Effector memory CD4-positive, alpha-beta T cell (primary cell): ENCODE data around the gene OR9A2.

ENCODE experiments used
- DNase-seq, 3 donors: peaks; one replicate each; pipeline ENCODE4 v3.0.0-alpha.2; 2020
- H3K27ac ChIP-seq: 2 replicates; pipeline ENCODE4 v1.7.0; 2013; ENCODE audit warnings: mild to moderate bottlenecking, low read length, moderate library complexity; ENCODE audit not compliant: insufficient read depth, poor library complexity, severe bottlenecking
- H3K27me3 ChIP-seq: replicated peaks from 2 replicates; pipeline ENCODE4 v1.7.0; 2013; ENCODE audit warnings: mild to moderate bottlenecking, low read length; ENCODE audit not compliant: insufficient read depth, control insufficient read depth, poor library complexity, severe bottlenecking
- H3K36me3 ChIP-seq: 2 replicates; pipeline ENCODE4 v1.7.0; 2013; ENCODE audit warnings: mild to moderate bottlenecking, low read length, moderate library complexity; ENCODE audit not compliant: control insufficient read depth, insufficient read depth
- H3K4me1 ChIP-seq: 2 replicates; pipeline ENCODE4 v1.7.0; 2013; ENCODE audit warnings: low read length, mild to moderate bottlenecking; ENCODE audit not compliant: control insufficient read depth, insufficient read depth, poor library complexity, severe bottlenecking
- H3K4me3 ChIP-seq: 2 replicates; pipeline ENCODE4 v1.7.0; 2013; ENCODE audit warnings: low read length, low read depth, mild to moderate bottlenecking; ENCODE audit not compliant: insufficient read depth, poor library complexity, severe bottlenecking
- H3K9me3 ChIP-seq: 2 replicates; pipeline ENCODE4 v1.7.0; 2013; ENCODE audit warnings: mild to moderate bottlenecking, low read length, moderate library complexity; ENCODE audit not compliant: control insufficient read depth

The OR9A2 gene

GRCh38 chr7:143049362-143049761 is 22.4 kb upstream of the OR9A2 start:
- DNase-seq = no peak
- H3K9me3 ChIP-seq = no peaks in the 10 kb centered on the region
- no peak overlapping the region for H3K4me3 ChIP-seq
- H3K27ac ChIP-seq = no peak overlapping the region
- H3K27me3 ChIP-seq = no peaks in the 10 kb centered on the region
- no peaks in the 10 kb centered on the region for H3K4me1 ChIP-seq
- no peaks in the 10 kb centered on the region for H3K36me3 ChIP-seq

DNA sequence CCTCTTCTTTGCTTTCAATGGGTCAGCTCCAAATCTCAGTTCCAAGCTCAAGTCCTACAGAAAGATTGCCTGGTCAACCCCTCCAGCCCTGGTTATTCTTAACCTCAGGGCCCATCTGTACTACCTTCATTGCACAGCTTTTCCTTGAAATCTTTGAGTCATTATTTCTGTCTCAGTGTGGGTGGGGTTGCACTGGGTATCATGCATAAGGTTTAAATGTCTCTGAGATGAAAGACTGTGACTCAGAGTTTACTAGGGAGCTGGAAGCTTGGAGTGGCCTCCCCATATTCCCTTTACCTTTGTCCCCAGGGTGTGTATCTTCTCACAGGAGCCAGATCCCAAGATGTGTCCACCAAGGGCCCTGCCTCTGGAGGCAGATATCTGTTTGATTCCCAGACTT is 21.9 kb upstream of the OR9A2 start:
- Histone ChIP-seq H3K27me3 (no peaks in the 10 kb centered on the region), H3K27ac (no peak overlapping the region), H3K9me3 (no peaks in the 10 kb centered on the region), H3K4me1 (no peaks in the 10 kb centered on the region), H3K36me3 (no peaks in the 10 kb centered on the region), H3K4me3 (no peak overlapping the region)
- DNase-seq = no peak

GRCh38 chr7:143047326-143047725 is 20.4 kb upstream of the OR9A2 start:
- Histone ChIP-seq H3K36me3 (no peaks in the 10 kb centered on the region), H3K4me3 (no peak overlapping the region), H3K27me3 (no peaks in the 10 kb centered on the region), H3K4me1 (no peaks in the 10 kb centered on the region), H3K27ac (no peak overlapping the region), H3K9me3 (no peaks in the 10 kb centered on the region)
- no peak for DNase-seq

DNA sequence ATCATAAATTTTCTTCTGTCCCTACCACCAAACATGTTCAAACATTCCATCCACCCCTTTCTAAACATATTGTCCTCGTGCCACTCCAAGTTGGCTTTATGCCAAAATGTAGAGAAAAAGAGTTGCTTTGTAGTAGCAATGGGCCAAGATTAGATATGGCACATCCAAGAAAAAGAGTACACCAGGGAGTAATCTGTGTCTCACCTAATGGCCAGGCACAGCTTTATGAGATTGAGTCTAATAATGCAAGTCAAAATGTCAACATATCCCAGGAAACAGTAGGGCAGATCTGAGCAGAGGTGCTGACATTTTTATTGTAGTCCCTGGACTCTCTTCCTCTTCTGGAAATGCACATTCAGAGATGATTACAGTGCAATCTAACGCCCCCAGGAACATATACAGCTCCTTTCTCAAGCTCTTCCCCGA is 19.5 kb upstream of the OR9A2 start:
- Histone ChIP-seq H3K4me3 (no peak overlapping the region), H3K36me3 (no peaks in the 10 kb centered on the region), H3K27me3 (no peaks in the 10 kb centered on the region), H3K9me3 (no peaks in the 10 kb centered on the region), H3K4me1 (no peaks in the 10 kb centered on the region), H3K27ac (no peak overlapping the region)
- DNase-seq = no peak

- no peak for DNase-seq
- no peaks in the 10 kb centered on the region for H3K4me1 ChIP-seq
- H3K27ac ChIP-seq = no peak overlapping the region
- H3K4me3 ChIP-seq = no peak overlapping the region
- H3K27me3 ChIP-seq = no peaks in the 10 kb centered on the region
- H3K9me3 ChIP-seq = no peaks in the 10 kb centered on the region
- no peaks in the 10 kb centered on the region for H3K36me3 ChIP-seq
Measured at GRCh38 chr7:143043391-143043790, 16.5 kb upstream of the OR9A2 start.

DNA sequence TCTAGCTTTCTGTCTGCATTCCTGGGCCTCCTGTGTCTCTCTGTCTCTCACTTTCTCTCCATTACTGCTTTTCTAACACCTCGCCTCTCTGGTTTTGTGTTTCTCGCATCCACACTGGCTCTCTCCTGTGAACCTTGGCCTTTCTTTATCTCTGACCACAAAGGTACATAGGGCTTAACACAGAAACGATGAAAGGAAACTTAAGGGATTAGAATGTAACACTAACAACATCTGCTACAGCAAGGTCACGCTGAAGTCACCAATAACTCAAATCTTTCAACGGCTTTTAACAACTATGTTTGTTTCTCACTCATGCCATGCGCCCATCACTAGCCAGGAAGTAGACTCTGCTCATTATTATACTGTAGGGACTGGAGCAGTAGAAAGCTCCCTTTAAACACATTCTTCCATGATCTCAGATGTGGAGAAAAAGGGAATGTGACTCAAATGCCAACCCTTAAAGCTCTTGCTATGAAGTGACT is 15.9 kb upstream of the OR9A2 start:
- no peaks in the 10 kb centered on the region for H3K27me3 ChIP-seq
- no peak for DNase-seq
- no peaks in the 10 kb centered on the region for H3K4me1 ChIP-seq
- no peaks in the 10 kb centered on the region for H3K9me3 ChIP-seq
- H3K36me3 ChIP-seq = no peaks in the 10 kb centered on the region
- no peak overlapping the region for H3K27ac ChIP-seq
- H3K4me3 ChIP-seq = no peak overlapping the region

DNA sequence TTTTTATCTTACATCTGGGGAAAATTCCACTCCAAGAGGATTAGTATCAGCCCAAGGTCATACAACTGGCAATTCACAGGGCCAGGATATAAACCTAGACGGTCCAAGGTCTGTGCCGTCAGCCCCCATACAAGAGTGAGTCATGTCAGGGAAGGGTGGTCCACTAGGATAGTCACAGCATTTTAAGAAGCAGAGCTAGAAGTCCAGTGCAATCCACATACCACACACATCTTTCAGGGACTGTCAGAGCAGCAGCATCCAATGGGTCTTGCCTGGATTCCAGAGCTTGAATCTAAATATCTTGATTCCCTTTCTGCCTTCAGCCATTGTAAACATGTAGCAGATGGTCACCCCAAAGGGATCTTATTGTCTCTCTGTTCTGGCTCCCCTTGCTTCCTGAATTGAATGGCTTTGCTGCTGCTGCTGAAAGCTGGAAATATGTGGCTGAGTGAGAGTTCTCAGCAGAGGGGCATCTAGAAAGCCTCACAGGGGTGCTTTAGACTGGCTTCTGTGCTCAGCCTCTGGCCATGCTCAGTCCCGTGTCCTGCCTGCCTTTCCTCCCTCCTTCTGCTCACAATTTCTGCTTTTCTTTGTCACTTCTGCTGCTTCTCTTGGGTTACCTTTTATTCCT is 15.3 kb upstream of the OR9A2 start:
- no peak for DNase-seq
- Histone ChIP-seq H3K27me3 (no peaks in the 10 kb centered on the region), H3K9me3 (no peaks in the 10 kb centered on the region), H3K4me3 (no peak overlapping the region), H3K36me3 (no peaks in the 10 kb centered on the region), H3K27ac (no peak overlapping the region), H3K4me1 (no peaks in the 10 kb centered on the region)

DNA sequence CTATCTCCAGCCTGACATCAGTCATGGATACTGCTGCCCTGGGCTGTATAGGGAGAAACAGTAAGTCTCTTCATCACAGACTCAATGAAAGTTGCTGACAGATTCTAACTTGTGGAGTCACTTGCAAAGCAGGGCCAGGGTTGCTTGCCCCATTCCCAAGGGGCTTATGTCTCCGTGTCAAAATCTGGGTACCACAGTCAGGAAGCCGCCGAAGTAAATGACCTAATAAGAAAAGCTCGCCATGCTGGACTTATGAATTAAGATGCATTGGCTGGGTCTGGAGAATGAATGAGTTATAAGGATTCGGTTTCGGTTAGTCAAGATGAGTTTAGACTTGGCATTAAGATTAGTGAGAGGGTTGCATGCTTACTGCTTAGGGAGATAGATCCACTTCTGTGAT is 14.4 kb upstream of the OR9A2 start:
- H3K4me3 ChIP-seq = no peak overlapping the region
- no peaks in the 10 kb centered on the region for H3K9me3 ChIP-seq
- no peak for DNase-seq
- no peaks in the 10 kb centered on the region for H3K4me1 ChIP-seq
- no peaks in the 10 kb centered on the region for H3K27me3 ChIP-seq
- H3K36me3 ChIP-seq = no peaks in the 10 kb centered on the region
- H3K27ac ChIP-seq = no peak overlapping the region

DNA sequence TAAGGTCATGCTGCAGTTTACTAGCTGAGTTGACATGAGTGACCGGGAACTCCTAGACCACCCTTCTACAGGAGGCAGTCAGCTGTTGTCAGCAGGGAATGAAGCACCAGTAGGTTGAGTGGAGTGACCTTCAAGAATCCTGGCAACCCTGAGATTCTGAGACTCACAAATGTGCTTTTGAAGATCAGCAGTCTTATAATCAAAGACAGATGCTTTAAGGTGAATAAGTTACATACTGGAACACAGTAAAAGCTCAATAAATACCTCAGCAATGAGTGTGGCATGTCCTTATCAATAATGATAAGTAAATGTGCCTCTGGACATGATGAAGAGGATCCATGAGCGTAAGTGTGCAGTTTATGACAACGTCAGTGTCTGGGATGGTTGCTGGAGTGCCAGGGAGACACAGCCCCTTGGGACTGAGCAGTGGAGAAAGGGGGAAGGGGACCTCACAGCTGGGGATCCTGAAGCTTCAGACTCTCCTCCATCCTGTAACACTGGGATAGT is 13.3 kb upstream of the OR9A2 start:
- Histone ChIP-seq H3K27ac (no peak overlapping the region), H3K4me1 (no peaks in the 10 kb centered on the region), H3K36me3 (no peaks in the 10 kb centered on the region), H3K4me3 (no peak overlapping the region), H3K27me3 (no peaks in the 10 kb centered on the region), H3K9me3 (no peaks in the 10 kb centered on the region)
- DNase-seq = no peak

- no peaks in the 10 kb centered on the region for H3K36me3 ChIP-seq
- H3K4me1 ChIP-seq = no peaks in the 10 kb centered on the region
- no peak for DNase-seq
- H3K4me3 ChIP-seq = no peak overlapping the region
- H3K9me3 ChIP-seq = no peaks in the 10 kb centered on the region
- H3K27ac ChIP-seq = no peak overlapping the region
- no peaks in the 10 kb centered on the region for H3K27me3 ChIP-seq
Measured at GRCh38 chr7:143038635-143039034, 11.7 kb upstream of the OR9A2 start.
